ENCODE results near the gene ZNF317.

ZNF317 gene

DNA sequence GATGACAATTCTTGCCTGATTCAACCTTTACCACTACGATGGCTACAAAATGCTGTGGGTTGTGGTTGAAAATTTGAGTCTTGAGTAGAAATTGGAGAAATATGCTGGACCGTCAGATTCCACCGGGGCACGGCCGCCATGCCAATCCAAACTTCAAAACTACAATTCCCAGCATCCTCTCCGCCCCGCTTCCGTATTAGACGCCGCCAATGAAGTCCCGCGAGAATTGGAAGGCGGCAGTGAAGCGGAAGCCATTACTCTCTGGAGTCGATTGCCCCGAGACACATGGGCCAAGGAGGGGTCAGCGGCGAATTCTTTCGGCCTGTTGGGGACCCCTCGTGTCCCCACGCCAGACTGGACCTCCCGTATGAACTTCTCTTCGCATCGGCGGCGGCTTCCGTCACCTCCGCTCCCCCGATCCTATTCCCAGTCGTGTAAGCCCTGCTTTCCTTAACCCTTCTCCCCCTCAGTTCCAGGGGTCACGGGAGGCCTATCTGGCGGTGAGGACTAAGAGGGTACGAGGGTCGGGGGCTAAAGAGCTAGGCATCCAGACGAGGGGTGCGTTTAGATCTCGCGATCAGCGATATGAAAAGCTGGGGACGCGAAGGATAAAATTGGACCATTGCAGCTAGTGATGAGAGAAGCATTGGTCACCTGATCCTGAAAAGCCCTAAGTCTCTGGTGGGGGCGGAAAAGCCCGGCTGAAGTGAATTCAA, at the start of gene ZNF317:
ZNF317 (plus strand) TSS at position 239 of the 716 bp plus-strand sequence. CDS start 15,620 bp downstream, outside the sequence.
- H3K27ac ChIP-seq, result peak within 1 kb of the TSS; percentile 95
- TF ChIP-seq, protein P1, sequence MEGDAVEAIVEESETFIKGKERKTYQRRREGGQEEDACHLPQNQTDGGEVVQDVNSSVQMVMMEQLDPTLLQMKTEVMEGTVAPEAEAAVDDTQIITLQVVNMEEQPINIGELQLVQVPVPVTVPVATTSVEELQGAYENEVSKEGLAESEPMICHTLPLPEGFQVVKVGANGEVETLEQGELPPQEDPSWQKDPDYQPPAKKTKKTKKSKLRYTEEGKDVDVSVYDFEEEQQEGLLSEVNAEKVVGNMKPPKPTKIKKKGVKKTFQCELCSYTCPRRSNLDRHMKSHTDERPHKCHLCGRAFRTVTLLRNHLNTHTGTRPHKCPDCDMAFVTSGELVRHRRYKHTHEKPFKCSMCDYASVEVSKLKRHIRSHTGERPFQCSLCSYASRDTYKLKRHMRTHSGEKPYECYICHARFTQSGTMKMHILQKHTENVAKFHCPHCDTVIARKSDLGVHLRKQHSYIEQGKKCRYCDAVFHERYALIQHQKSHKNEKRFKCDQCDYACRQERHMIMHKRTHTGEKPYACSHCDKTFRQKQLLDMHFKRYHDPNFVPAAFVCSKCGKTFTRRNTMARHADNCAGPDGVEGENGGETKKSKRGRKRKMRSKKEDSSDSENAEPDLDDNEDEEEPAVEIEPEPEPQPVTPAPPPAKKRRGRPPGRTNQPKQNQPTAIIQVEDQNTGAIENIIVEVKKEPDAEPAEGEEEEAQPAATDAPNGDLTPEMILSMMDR (IDR thresholded peaks at IDR 0.05; ENCODE audit: low read depth, low read length, missing control alignments), result no peak
- DNase-seq, result peak; percentile 93
- in situ Hi-C loops (cut with HindIII; ENCODE audit: low pct_ligation_motif_present, low sequenced_read_pairs), result no loop called here
- peak within 1 kb of the TSS; percentile 98 for H3K4me3 ChIP-seq (ENCODE audit: low read depth, low read length)
- no peaks in the 10 kb centered on the region for H3K36me3 ChIP-seq (replicated peaks)
- H3K27me3 ChIP-seq (replicated peaks), result no peaks in the 10 kb centered on the region

DNA sequence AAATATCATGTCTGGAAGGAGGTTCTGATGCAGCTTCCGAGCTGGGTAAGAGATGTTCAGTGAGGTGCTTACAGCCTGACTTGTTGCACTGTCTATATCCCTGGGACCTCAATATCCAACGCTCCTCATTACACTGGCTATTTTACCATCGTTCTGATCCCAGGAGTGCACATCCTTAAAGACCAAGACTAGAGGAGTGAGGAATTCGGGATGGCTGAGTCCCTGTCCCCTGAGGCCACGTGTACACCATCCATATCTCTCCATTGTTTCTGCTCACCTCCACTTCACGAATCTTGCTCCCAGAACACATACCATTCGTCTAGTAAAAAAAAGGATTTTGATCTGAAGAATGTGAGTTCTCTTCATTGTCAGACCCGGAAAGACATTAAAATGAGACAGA, 32.8 kb upstream of the ZNF317 start, which contains the start of gene OR7G2:
OR7G2 (minus strand) TSS at position 101 of the 400 bp plus-strand sequence. CDS start 4,232 bp downstream, outside the sequence.
- Histone ChIP-seq H3K27me3 (replicated peaks) (no peaks in the 10 kb centered on the region), H3K27ac (no peak within 1 kb of the TSS), H3K36me3 (replicated peaks) (no peaks in the 10 kb centered on the region), H3K4me3 (ENCODE audit: low read depth, low read length) (no peak within 1 kb of the TSS)
- TF ChIP-seq, protein P1 (IDR thresholded peaks at IDR 0.05; ENCODE audit: low read depth, low read length, missing control alignments), result no peak
- in situ Hi-C loops (cut with HindIII; ENCODE audit: low pct_ligation_motif_present, low sequenced_read_pairs), result no loop called here
- no peak for DNase-seq

DNA sequence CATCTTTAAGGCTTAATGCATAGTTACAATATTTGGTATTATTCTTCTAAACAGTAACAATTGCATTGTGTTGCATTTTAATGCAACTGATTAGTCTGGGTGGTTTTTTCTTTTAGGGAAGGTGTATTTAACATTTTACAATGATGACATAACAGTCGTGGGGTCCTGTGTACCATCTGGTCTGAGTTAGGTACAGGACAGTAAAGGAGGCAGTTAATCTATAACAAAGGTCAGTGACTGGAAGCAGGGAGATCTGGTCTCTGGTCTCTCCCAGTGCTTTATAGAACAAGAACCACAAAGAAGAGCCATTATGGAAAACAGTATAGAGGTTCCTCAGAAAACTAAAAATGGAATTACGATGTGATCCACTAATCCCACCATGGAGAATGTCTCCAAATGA, 30.2 kb upstream of the ZNF317 start:
- in situ Hi-C loops (cut with HindIII; ENCODE audit: low pct_ligation_motif_present, low sequenced_read_pairs), result no loop called here
- TF ChIP-seq, protein P1 (IDR thresholded peaks at IDR 0.05; ENCODE audit: low read depth, low read length, missing control alignments), result no peak
- Histone ChIP-seq H3K27ac (no peak overlapping the region), H3K36me3 (replicated peaks) (no peaks in the 10 kb centered on the region), H3K27me3 (replicated peaks) (no peaks in the 10 kb centered on the region), H3K4me3 (ENCODE audit: low read depth, low read length) (no peak overlapping the region)
- no peak for DNase-seq

DNA sequence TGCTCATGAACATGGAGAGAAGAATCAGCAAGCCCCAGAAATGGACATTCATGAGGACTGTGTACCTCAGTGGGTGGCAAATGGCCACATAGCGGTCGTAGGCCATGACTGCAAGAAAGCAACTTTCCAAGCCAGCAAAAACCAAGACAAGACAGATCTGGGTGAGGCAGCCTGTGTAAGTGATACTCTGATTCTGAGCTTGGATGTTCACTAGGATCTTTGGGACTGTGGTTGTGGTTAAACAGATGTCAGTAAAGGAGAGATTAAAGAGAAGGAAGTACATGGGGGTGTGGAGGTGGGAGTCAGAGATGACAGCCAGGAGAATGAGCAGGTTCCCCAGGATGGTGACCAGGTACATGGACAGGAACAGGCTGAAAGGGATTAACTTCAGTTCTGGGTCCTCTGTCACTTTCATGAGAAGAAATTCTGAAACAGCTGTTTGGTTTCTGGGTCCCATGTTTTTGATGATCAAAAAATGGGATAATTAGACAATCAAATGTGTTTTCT, 24.8 kb upstream of the ZNF317 start, which contains the start of gene OR7G1:
OR7G1 (minus strand) TSS at position 457 of the 507 bp plus-strand sequence; CDS start at position 457, 0 bp downstream.
- TF ChIP-seq, protein P1 (IDR thresholded peaks at IDR 0.05; ENCODE audit: low read depth, low read length, missing control alignments), result no peak
- in situ Hi-C loops (cut with HindIII; ENCODE audit: low pct_ligation_motif_present, low sequenced_read_pairs), result no loop called here
- H3K36me3 ChIP-seq (replicated peaks), result no peaks in the 10 kb centered on the region
- no peak within 1 kb of the TSS for H3K27ac ChIP-seq
- no peaks in the 10 kb centered on the region for H3K27me3 ChIP-seq (replicated peaks)
- H3K4me3 ChIP-seq (ENCODE audit: low read depth, low read length), result no peak within 1 kb of the TSS
- DNase-seq, result no peak

DNA sequence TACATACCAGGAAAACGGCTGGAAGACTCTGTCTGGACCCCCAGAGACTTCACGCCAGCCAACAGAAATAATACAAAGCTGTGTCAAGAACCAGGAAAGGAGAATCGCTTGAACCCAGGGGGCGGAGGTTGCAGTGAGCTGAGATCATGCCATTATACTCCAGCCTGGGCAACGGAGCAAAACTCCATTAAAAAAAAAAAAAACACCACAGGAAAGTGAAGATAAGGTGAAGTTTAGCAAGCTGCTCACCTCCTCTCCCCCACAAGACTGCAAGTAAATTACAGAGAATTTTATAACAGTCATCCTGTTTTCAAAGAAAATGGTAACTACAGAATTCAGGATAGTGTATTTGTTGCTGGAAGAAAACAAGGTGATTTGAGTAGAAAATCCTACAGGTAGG, 23.6 kb upstream of the ZNF317 start:
- no peak for DNase-seq
- Histone ChIP-seq H3K27me3 (replicated peaks) (no peaks in the 10 kb centered on the region), H3K36me3 (replicated peaks) (no peaks in the 10 kb centered on the region), H3K4me3 (ENCODE audit: low read depth, low read length) (no peak overlapping the region), H3K27ac (no peak overlapping the region)
- in situ Hi-C loops (cut with HindIII; ENCODE audit: low pct_ligation_motif_present, low sequenced_read_pairs), result no loop called here
- TF ChIP-seq, protein P1 (IDR thresholded peaks at IDR 0.05; ENCODE audit: low read depth, low read length, missing control alignments), result no peak
